Endothelial cell of umbilical vein (primary cell): ENCODE measurements around the gene LRRC38. TPM values are rescaled to one million over a fixed set of nuclear protein-coding genes. Genes with fewer than 3 reads are reported as not detected.

Experiments used
- BruUV-seq: library from RNA; stranded (reverse); fragments of 400-500 nt; replicated peaks from 2 replicates; lab custom pipeline; 2021; lab: Mats Ljungman, UMichigan
- CTCF ChIA-PET: fragments of 300-600, 350-600 bp; sonication (Branson Sonifier 250); formaldehyde crosslinking; loops from one replicate; lab custom pipeline; 2021; ENCODE audit warnings: antibody characterized with exemption, inconsistent platforms; lab: Charles Lee
- POLR2A ChIA-PET: fragments of 300-600, 350-600 bp; sonication (Branson Sonifier 250); formaldehyde crosslinking; loops from one replicate; lab custom pipeline; 2021; ENCODE audit warnings: antibody characterized with exemption, inconsistent platforms; lab: Charles Lee
- DNase-seq: peaks from one replicate; pipeline ENCODE4 v3.0.0-alpha.2; 2011; ENCODE audit warnings: low read depth, low spot score
- FAIRE-seq: peaks from 2 replicates; lab custom pipeline; 2011; peaks lifted over from hg19 to GRCh38; lab: Jason Lieb, UNC
- H2AFZ ChIP-seq: 2 replicates; pipeline ENCODE4 v1.6.0; 2012; ENCODE audit warnings: low read depth, low read length, control low read depth, inconsistent platforms
- H3K27ac ChIP-seq: 2 replicates; pipeline ENCODE4 v1.5.1; 2011; ENCODE audit warnings: low read depth, mild to moderate bottlenecking, control low read depth, low read length, moderate library complexity; ENCODE audit not compliant: insufficient read depth
- H3K27me3 ChIP-seq, 2 experiments: 2 replicates each; pipeline versions ENCODE4 v1.6.0 to v1.6.1; 2011; ENCODE audit warnings: low read length in 2 of 2, mixed read lengths in 1 of 2; ENCODE audit not compliant: control insufficient read depth in 2 of 2, insufficient read depth in 2 of 2
- H3K36me3 ChIP-seq, 2 experiments: 2 replicates in 1 of 2; 3 replicates in 1 of 2; pipeline ENCODE4 v1.5.1; 2011; ENCODE audit warnings: low read length in 2 of 2, mild to moderate bottlenecking in 1 of 2, moderate library complexity in 1 of 2; ENCODE audit not compliant: control insufficient read depth in 2 of 2, insufficient read depth in 2 of 2; ENCODE audit errors: extremely low read depth in 1 of 2
- H3K4me1 ChIP-seq: 3 replicates; pipeline ENCODE4 v1.5.1; 2011; ENCODE audit warnings: mild to moderate bottlenecking, low read length; ENCODE audit not compliant: control insufficient read depth, insufficient read depth; ENCODE audit errors: extremely low read depth
- H3K4me2 ChIP-seq: 2 replicates; pipeline ENCODE4 v1.6.1; 2011; ENCODE audit warnings: low read length, control low read depth, mixed read lengths; ENCODE audit not compliant: insufficient read depth
- H3K4me3 ChIP-seq, 3 experiments: fragments of 200-600 bp in 1 of 3; sonication (generic), shearing (Covaris generic) in 1 of 3; replicated peaks in 1 of 3; 2 replicates each; pipeline ENCODE4 v1.5.1; 2011 to 2016; ENCODE audit warnings: control low read depth in 3 of 3, low read length in 3 of 3, mild to moderate bottlenecking in 2 of 3, inconsistent platforms in 1 of 3, low read depth in 1 of 3, moderate library complexity in 1 of 3; ENCODE audit not compliant: insufficient read depth in 1 of 3
- H3K79me2 ChIP-seq: 2 replicates; pipeline ENCODE4 v1.6.0; 2012; ENCODE audit warnings: low read length, inconsistent platforms; ENCODE audit not compliant: control insufficient read depth, insufficient read depth
- H3K9ac ChIP-seq: replicated peaks from 2 replicates; pipeline ENCODE3; 2011; ENCODE audit warnings: low read length, control low read depth; ENCODE audit not compliant: insufficient read depth; ENCODE audit errors: extremely low read depth
- H3K9me1 ChIP-seq: replicated peaks from 3 replicates; pipeline ENCODE4 v1.6.0; 2011; ENCODE audit warnings: mild to moderate bottlenecking, low read length; ENCODE audit not compliant: control insufficient read depth, insufficient read depth; ENCODE audit errors: extremely low read depth
- H3K9me3 ChIP-seq: replicated peaks from 2 replicates; pipeline ENCODE4 v1.5.1; 2012; ENCODE audit warnings: low read length, inconsistent platforms; ENCODE audit not compliant: control insufficient read depth, insufficient read depth
- H4K20me1 ChIP-seq: replicated peaks from 2 replicates; pipeline ENCODE3; 2011; ENCODE audit warnings: mild to moderate bottlenecking, low read length; ENCODE audit not compliant: control insufficient read depth, insufficient read depth; ENCODE audit errors: extremely low read depth
- FOS ChIP-seq: IDR thresholded peaks from 2 replicates; pipeline ENCODE4 v1.6.1; 2011; ENCODE audit warnings: mild to moderate bottlenecking, low read length, moderate library complexity, borderline replicate concordance; ENCODE audit not compliant: insufficient read depth
- GATA2 ChIP-seq: IDR thresholded peaks from 2 replicates; pipeline ENCODE4 v1.7.0; 2011; ENCODE audit warnings: low read depth, mild to moderate bottlenecking, moderate library complexity, mixed read lengths, low read length; ENCODE audit not compliant: insufficient read length, insufficient read depth
- MYC ChIP-seq: IDR thresholded peaks from one replicate; pipeline ENCODE4 v1.6.1; 2011; ENCODE audit warnings: mild to moderate bottlenecking, low read depth, low read length
- dilution Hi-C: fragments of 300-500 bp; cut with MboI; formaldehyde crosslinking; loops from one replicate; pipeline ENCODE4 v1.15.0; 2019; ENCODE audit warnings: low sequenced_read_pairs; ENCODE audit not compliant: extremely low pct_ligation_motif_present
- intact Hi-C: fragments of 100-400 bp; cut with micrococcal nuclease; formaldehyde crosslinking; loops from one replicate; pipeline ENCODE4 v1.10.0; 2022
- polyA plus RNA-seq, 4 experiments: library from polyadenylated mRNA; depleted of rRNA in 3 of 4; stranded (reverse) in 3 of 4; unstranded in 1 of 4; fragments of >200 nt; gene quantifications; 2 replicates each; pipeline versions ENCODE4 v1.2.1 to v1.2.3, GENCODE V29; 2011 to 2012; ENCODE audit warnings: missing spikeins in 1 of 4
- total RNA-seq: library from RNA; stranded (reverse); gene quantifications from 2 replicates; pipeline ENCODE4 v1.2.3, GENCODE V29; 2021
- TF ChIP-seq, protein P1 (sequence below): IDR thresholded peaks from 2 replicates; pipeline ENCODE4 v1.6.1; 2011; ENCODE audit not compliant: insufficient read depth, insufficient read length
- TF ChIP-seq, protein P2 (sequence below), 2 donors: IDR thresholded peaks; 1 replicate in 1 of 2; 2 replicates in 1 of 2; pipeline ENCODE4 v1.5.1; 2011; ENCODE audit warnings: low read length in 2 of 2, mild to moderate bottlenecking in 2 of 2, moderate library complexity in 2 of 2, control low read depth in 1 of 2, inconsistent platforms in 1 of 2, low read depth in 1 of 2; ENCODE audit not compliant: insufficient read depth in 1 of 2; ENCODE audit errors: extremely low read depth in 1 of 2

The LRRC38 gene
- total and polyA plus RNA-seq, 2 donors (not counting 3 experiments of a cell fraction or from before 2014, with no cell fraction given) = not detected

DNA sequence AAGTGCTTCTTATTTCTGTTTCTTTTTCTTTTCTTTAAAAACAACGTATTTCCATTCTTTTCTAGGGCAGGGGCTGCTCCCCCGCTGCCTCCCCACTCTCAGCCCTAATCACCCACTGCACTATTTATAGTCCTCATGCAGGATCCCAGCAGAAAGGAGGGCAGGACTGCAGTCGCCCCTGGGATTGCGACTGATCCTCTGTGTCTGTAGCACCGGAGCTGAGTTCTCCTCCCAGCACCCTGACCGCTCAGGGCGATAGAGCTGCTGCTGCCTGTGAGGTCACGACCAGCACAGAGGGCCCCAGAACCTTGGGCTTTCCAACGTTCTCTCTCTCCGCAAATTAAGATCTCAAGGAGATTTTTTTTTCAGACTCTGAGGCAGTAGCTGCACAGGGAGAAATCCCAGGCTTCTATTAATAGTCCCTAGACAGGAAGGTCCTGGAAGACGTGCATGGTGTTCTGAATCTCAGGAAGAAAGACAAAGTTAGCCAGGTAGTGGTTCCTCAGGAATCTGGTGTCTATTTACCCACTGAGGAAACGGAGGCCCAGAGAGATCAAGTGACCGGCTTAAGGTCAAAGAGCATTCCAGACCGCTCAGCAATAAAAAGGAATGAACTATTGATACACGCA, 56.8 kb downstream of the LRRC38 start:
- DNase-seq (no peak), FAIRE-seq (no peak)
- no TSS peak for BruUV-seq
- intact Hi-C loops (no loop called here), dilution Hi-C loops (no loop called here)
- POLR2A ChIA-PET = no interaction called here
- TF ChIP-seq, protein P1, sequence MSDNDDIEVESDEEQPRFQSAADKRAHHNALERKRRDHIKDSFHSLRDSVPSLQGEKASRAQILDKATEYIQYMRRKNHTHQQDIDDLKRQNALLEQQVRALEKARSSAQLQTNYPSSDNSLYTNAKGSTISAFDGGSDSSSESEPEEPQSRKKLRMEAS = no peak
- TF ChIP-seq, protein P2, sequence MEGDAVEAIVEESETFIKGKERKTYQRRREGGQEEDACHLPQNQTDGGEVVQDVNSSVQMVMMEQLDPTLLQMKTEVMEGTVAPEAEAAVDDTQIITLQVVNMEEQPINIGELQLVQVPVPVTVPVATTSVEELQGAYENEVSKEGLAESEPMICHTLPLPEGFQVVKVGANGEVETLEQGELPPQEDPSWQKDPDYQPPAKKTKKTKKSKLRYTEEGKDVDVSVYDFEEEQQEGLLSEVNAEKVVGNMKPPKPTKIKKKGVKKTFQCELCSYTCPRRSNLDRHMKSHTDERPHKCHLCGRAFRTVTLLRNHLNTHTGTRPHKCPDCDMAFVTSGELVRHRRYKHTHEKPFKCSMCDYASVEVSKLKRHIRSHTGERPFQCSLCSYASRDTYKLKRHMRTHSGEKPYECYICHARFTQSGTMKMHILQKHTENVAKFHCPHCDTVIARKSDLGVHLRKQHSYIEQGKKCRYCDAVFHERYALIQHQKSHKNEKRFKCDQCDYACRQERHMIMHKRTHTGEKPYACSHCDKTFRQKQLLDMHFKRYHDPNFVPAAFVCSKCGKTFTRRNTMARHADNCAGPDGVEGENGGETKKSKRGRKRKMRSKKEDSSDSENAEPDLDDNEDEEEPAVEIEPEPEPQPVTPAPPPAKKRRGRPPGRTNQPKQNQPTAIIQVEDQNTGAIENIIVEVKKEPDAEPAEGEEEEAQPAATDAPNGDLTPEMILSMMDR (IDR thresholded peaks at IDR 0.05; ENCODE audit: extremely low read depth in 1 of 2, insufficient read depth in 1 of 2, low read depth in 1 of 2, low read length in 2 of 2) = no peak
- TF ChIP-seq GATA2 (no peak), MYC (no peak), FOS (no peak)
- no peaks in the 10 kb centered on the region for H3K9me1 ChIP-seq
- no peak overlapping the region for H3K9ac ChIP-seq
- H3K4me3 ChIP-seq = no peak overlapping the region
- no peaks in the 10 kb centered on the region for H3K9me3 ChIP-seq
- CTCF ChIA-PET = no interaction called here
- H3K4me2 ChIP-seq = no peak overlapping the region
- H3K27ac ChIP-seq = no peak overlapping the region
- no peaks in the 10 kb centered on the region for H3K27me3 ChIP-seq
- no peaks in the 10 kb centered on the region for H4K20me1 ChIP-seq
- no peaks in the 10 kb centered on the region for H3K36me3 ChIP-seq
- H3K79me2 ChIP-seq = no peaks in the 10 kb centered on the region
- H3K4me1 ChIP-seq = no peaks in the 10 kb centered on the region
- no peak overlapping the region for H2AFZ ChIP-seq
